Measurements from ENCODE around the gene TUBA8. TPM values are rescaled to one million over a fixed set of nuclear protein-coding genes. Genes with fewer than 3 reads are reported as not detected.
"Not testable (repeated sequence)": the region's sequence is repeated elsewhere in the genome, so short reads cannot be mapped to it uniquely, and the experiment has no call there.

TUBA8 gene
- polyA plus RNA-seq, 3 donors, result 0.18 to 2.1 (median 0.27) TPM

GRCh38 chr22:18063306-18063705 lies 47.3 kb upstream of the TUBA8 start:
- no peak overlapping the region for H2AFZ ChIP-seq (ENCODE audit: insufficient read depth, low read depth, low read length, poor library complexity, severe bottlenecking)
- H3K36me3 ChIP-seq (replicated peaks in 1 of 2; ENCODE audit: control insufficient read depth in 1 of 2, insufficient read depth in 2 of 2, low read length in 2 of 2), result no peaks in the 10 kb centered on the region
- no peaks in the 10 kb centered on the region for H3K27me3 ChIP-seq (ENCODE audit: control insufficient read depth in 2 of 2, insufficient read depth in 2 of 2, low read length in 2 of 2)
- TF ChIP-seq CTCF (IDR thresholded peaks at IDR 0.05), result no peak
- no peaks in the 10 kb centered on the region for H3K79me2 ChIP-seq (ENCODE audit: insufficient read depth, low read length)
- intact Hi-C loops (cut with micrococcal nuclease), result no loop called here
- H3K4me2 ChIP-seq (replicated peaks; ENCODE audit: extremely low read depth, low read length, poor library complexity, severe bottlenecking), result no peak overlapping the region
- H3K9ac ChIP-seq (ENCODE audit: insufficient read depth, low read length, poor library complexity, severe bottlenecking), result no peak overlapping the region
- H3K9me3 ChIP-seq (replicated peaks in 1 of 2; ENCODE audit: control insufficient read depth in 1 of 2, insufficient read depth in 1 of 2, low read length in 2 of 2), result no peaks in the 10 kb centered on the region
- DNase-seq, result no peak
- H3K4me1 Mint-ChIP-seq, result peaks cover 13% of the 10 kb centered on the region
- 94% methylated on average over 5 of the region's 7 CpGs for WGBS (ENCODE audit: insufficient coverage)
- H3K27ac Mint-ChIP-seq, result no peak overlapping the region
- H3K4me3 Mint-ChIP-seq, result no peak overlapping the region
- H3K27ac ChIP-seq (ENCODE audit: low read depth in 1 of 2, low read length in 2 of 2), result no peak overlapping the region
- H4K20me1 ChIP-seq (ENCODE audit: insufficient read depth, low read length), result no peaks in the 10 kb centered on the region
- no peaks in the 10 kb centered on the region for H3K4me1 ChIP-seq (ENCODE audit: control insufficient read depth in 1 of 2, insufficient read depth in 2 of 2, low read length in 2 of 2)
- no peak overlapping the region for H3K4me3 ChIP-seq (replicated peaks in 1 of 3; ENCODE audit: low read depth in 2 of 3, low read length in 3 of 3)
- H3K27me3 Mint-ChIP-seq (ENCODE audit: low read depth in 3 of 3), result peaks cover 13 to 25% (median 13%) of the 10 kb centered on the region in 3 donors
- peaks cover 0 to 5% (median 0%) of the 10 kb centered on the region in 7 donors for H3K9me3 Mint-ChIP-seq
- H3K36me3 Mint-ChIP-seq, result no peaks in the 10 kb centered on the region

- H3K9me3 ChIP-seq (replicated peaks in 1 of 2; ENCODE audit: control insufficient read depth in 1 of 2, insufficient read depth in 1 of 2, low read length in 2 of 2); intact Hi-C loops (cut with micrococcal nuclease); DNase-seq; H3K4me1 ChIP-seq (ENCODE audit: control insufficient read depth in 1 of 2, insufficient read depth in 2 of 2, low read length in 2 of 2); H3K27me3 ChIP-seq (ENCODE audit: control insufficient read depth in 2 of 2, insufficient read depth in 2 of 2, low read length in 2 of 2); H3K36me3 Mint-ChIP-seq; H3K27ac ChIP-seq (ENCODE audit: low read depth in 1 of 2, low read length in 2 of 2); H3K36me3 ChIP-seq (replicated peaks in 1 of 2; ENCODE audit: control insufficient read depth in 1 of 2, insufficient read depth in 2 of 2, low read length in 2 of 2); H3K4me3 ChIP-seq (replicated peaks in 1 of 3; ENCODE audit: low read depth in 2 of 3, low read length in 3 of 3); H3K4me2 ChIP-seq (replicated peaks; ENCODE audit: extremely low read depth, low read length, poor library complexity, severe bottlenecking); H4K20me1 ChIP-seq (ENCODE audit: insufficient read depth, low read length); H3K27ac Mint-ChIP-seq; H3K9me3 Mint-ChIP-seq; H3K9ac ChIP-seq (ENCODE audit: insufficient read depth, low read length, poor library complexity, severe bottlenecking); H3K4me3 Mint-ChIP-seq; H2AFZ ChIP-seq (ENCODE audit: insufficient read depth, low read depth, low read length, poor library complexity, severe bottlenecking); H3K79me2 ChIP-seq (ENCODE audit: insufficient read depth, low read length): not testable (repeated sequence)
- Mint-ChIP-seq H3K4me1 (peaks cover 13% of the 10 kb centered on the region), H3K27me3 (ENCODE audit: low read depth in 3 of 3) (peaks cover 13 to 25% (median 13%) of the 10 kb centered on the region in 3 donors)
- WGBS (ENCODE audit: insufficient coverage), result 84% methylated on average over 6 of the region's 6 CpGs
Measured at GRCh38 chr22:18063715-18064114, 46.9 kb upstream of the TUBA8 start.
